ENCODE measurements around the gene B3GNT5.

B3GNT5 gene

DNA sequence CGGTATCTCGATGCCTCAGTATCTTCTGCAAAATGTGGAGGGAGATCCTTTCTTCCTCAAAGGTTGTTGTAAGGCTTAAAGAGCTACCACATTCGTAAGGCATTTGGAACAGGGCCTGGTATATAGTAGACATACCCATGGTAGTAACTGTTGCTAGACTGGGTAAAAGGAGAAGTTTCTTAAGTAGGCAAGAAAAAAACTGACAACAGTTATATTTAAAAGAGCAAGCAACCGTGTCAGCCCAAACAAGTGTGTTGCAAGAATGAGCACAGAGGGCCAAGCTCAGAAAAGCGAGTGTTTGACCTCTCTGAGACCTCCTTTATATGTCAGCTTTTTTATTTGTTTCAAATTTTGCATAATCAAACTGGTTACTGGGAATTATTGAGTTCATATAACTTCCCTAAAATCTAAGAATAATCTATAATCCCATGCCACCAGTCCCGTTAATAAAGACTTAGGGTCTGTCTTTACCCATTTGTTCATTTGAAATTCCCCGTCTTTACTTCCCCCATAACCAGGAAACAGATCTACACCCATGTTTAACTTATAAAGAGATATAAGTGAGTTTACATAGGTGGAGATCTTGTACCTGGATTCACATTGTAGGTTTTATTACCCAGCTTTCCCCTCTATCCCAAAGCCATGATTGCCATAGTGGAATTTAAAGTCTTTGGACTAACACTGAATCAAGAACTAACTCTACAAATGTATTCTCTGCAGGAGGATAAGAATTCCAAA is 7.3 kb downstream of the B3GNT5 start:
- TF ChIP-seq, protein P1, sequence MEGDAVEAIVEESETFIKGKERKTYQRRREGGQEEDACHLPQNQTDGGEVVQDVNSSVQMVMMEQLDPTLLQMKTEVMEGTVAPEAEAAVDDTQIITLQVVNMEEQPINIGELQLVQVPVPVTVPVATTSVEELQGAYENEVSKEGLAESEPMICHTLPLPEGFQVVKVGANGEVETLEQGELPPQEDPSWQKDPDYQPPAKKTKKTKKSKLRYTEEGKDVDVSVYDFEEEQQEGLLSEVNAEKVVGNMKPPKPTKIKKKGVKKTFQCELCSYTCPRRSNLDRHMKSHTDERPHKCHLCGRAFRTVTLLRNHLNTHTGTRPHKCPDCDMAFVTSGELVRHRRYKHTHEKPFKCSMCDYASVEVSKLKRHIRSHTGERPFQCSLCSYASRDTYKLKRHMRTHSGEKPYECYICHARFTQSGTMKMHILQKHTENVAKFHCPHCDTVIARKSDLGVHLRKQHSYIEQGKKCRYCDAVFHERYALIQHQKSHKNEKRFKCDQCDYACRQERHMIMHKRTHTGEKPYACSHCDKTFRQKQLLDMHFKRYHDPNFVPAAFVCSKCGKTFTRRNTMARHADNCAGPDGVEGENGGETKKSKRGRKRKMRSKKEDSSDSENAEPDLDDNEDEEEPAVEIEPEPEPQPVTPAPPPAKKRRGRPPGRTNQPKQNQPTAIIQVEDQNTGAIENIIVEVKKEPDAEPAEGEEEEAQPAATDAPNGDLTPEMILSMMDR (IDR thresholded peaks at IDR 0.05) = no peak
- TF ChIP-seq ZFX (IDR thresholded peaks at IDR 0.05; ENCODE audit: borderline replicate concordance) = no peak
- no peak overlapping the region for H3K27ac ChIP-seq

DNA sequence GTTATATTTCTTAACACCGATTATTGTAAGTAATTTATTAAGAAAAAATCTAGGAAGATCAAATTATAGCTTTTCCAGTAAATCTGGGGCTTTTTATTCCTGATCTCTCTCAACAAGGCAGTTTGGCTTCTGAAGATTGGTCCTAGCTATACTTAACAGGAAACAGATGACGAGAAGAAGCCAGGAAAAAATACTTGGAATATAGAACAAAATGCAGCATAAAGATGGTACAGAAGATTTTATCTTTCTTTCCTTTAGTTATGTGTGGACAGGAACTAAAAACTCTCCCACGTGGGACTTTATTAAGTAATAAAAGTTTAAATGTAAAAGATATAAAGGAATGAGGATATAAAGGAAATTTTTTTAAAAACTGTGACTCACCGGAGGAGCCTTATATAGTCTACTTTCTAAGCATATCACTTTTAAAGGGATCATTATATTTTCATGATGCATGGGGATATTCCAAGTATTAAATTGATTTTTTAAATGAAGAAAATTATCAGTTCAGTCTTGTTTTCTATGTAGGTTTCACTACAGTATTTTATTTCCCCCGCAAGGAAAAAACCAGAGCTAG is 8.2 kb downstream of the B3GNT5 start:
- no peak overlapping the region for H3K27ac ChIP-seq
- TF ChIP-seq, protein P1 (IDR thresholded peaks at IDR 0.05) = no peak
- TF ChIP-seq ZFX (IDR thresholded peaks at IDR 0.05; ENCODE audit: borderline replicate concordance) = no peak

DNA sequence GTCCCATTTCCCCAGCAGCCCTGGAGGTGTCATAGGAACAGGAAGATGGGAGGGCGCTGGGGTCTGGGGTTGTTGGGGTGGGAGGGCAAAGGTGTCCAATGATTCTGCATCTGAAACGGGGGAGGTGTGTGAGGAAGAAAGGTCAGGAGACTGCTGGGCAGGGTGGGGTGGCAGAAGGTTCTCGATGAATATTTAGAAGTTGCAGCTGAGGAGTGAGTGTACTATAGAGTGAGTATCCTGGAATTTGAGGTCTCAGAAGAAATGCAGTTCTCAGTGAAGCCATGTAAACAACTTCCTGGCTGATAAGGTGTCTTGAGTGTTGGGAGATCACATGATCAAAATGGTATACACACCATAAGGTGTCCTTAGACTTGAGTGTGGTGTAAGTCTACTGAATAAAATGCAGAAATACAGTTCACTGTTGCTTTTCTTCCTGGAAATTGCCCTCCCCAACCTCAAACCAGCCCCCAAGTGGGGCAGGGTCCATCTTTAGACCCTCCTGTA is 9.9 kb downstream of the B3GNT5 start:
- no peak overlapping the region for H3K27ac ChIP-seq
- no peak for TF ChIP-seq ZFX (IDR thresholded peaks at IDR 0.05; ENCODE audit: borderline replicate concordance)
- TF ChIP-seq, protein P1 (IDR thresholded peaks at IDR 0.05) = no peak

DNA sequence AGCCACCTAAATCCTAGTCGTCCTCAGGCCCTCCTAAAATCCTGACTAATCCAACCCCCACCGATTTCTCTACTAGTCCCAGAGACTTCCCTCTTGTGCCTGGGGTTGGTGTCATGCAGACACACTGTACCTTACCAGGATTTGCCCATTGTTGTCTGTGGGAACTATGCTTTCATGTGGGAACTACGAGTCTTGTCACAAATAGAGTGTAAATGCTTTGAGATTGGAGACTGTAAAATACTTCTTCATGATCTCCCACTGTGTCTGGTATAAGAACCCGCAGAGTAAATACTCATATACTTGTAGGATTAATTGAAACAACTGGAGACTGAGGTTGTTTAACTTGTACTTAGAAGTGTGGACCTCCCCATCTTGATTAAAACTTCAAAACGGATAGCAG is 11.2 kb downstream of the B3GNT5 start:
- H3K27ac ChIP-seq = no peak overlapping the region
- no peak for TF ChIP-seq ZFX (IDR thresholded peaks at IDR 0.05; ENCODE audit: borderline replicate concordance)
- TF ChIP-seq, protein P1 (IDR thresholded peaks at IDR 0.05) = no peak

DNA sequence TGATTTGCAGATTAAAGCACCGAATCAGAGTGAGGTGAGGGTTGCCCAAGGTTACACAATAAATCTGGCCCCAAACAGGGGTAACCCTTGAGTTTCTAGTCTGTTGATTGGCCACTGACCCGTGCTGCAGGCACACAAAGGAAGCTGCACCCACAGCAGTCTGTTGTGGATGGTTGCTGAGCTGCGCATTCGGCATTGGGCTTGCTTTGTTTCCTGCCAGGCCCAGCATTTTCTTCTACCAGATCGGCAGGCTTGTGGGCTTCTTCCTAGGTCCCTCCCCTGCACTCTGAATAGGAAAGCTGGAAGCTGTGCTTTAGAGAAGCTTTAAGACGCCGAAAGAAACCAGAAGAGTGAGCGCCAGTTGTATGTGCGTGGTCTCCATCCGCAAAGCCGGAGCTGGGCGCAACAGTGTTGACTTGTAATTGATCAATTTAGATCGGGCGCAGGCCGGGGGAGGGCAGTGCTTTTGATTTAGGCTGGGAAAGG is 12.1 kb downstream of the B3GNT5 start:
- TF ChIP-seq, protein P1 (IDR thresholded peaks at IDR 0.05) = no peak
- TF ChIP-seq ZFX (IDR thresholded peaks at IDR 0.05; ENCODE audit: borderline replicate concordance) = no peak
- no peak overlapping the region for H3K27ac ChIP-seq

DNA sequence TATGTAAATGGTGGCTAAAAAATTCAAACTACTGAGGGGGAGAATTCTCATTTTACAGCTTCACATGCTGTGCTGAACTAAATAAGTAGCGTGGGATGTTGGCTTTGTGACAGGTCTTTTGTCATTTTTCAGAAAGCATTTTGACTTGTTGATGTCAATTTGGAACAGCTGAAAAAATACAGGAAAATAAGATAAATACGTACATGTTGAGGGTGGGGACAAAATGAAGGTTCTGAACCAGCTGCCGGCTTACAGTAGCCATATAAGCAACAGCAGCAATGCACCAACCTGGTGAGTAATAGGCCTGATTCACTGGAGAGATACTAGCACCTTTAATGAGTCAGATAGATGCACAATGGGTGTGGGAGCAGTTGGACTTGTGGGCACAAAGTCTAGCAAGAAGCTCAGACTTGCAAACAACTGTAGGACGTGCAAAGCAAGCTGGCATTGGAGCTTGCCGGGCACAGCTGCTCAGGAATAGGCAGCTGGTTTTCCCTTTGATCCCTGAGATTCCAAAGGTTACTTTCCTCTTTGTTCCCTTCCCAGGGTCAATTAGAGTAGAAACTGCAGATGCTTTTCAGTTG is 12.9 kb downstream of the B3GNT5 start:
- H3K27ac ChIP-seq = no peak overlapping the region

More for the DNA sequence above, 12.9 kb downstream of the B3GNT5 start:
- TF ChIP-seq ZFX (IDR thresholded peaks at IDR 0.05; ENCODE audit: borderline replicate concordance) = no peak
- TF ChIP-seq, protein P1 (IDR thresholded peaks at IDR 0.05) = no peak

Data from 22Rv1 (cell line).